NCI-H146 treated with DMSO at 0.1 percent for 48 hours (cell line): ENCODE data around the gene SH2D6.
"Not testable (repeated sequence)": the region's sequence is repeated elsewhere in the genome, so short reads cannot be mapped to it uniquely, and the experiment has no call there.

ENCODE experiments used
- DNase-seq: peaks from one replicate; lab custom pipeline; 2025; ENCODE audit not compliant: unreplicated experiment; lab: John Stamatoyannopoulos, UW

SH2D6 gene

GRCh38 chr2:85418132-85419008 lies at the start of gene SH2D6:
Gene SH2D6 (plus strand): TSS chr2:85418714. CDS start chr2:85429466, 10,752 bp downstream.
- peak; percentile 80 for DNase-seq

- no peak for DNase-seq
Observed at GRCh38 chr2:85368921-85369320, 49.6 kb upstream of the SH2D6 start.

GRCh38 chr2:85369500-85369899 lies 49.0 kb upstream of the SH2D6 start:
- DNase-seq = no peak

GRCh38 chr2:85371045-85371444 lies 47.5 kb upstream of the SH2D6 start:
- DNase-seq = no peak

- no peak for DNase-seq
Observed at GRCh38 chr2:85376291-85377065, 42.0 kb upstream of the SH2D6 start.

GRCh38 chr2:85377083-85377482 lies 41.4 kb upstream of the SH2D6 start:
- DNase-seq = no peak

- DNase-seq = no peak
Observed at GRCh38 chr2:85378257-85378656, 40.3 kb upstream of the SH2D6 start.

- DNase-seq = no peak
Observed at GRCh38 chr2:85380048-85380447, 38.5 kb upstream of the SH2D6 start.

GRCh38 chr2:85383151-85383550 lies 35.4 kb upstream of the SH2D6 start:
- DNase-seq = not testable (repeated sequence)

GRCh38 chr2:85383850-85384249 lies 34.7 kb upstream of the SH2D6 start:
- DNase-seq = no peak

GRCh38 chr2:85385746-85386145 lies 32.8 kb upstream of the SH2D6 start:
- DNase-seq = no peak

- DNase-seq = no peak
Observed at GRCh38 chr2:85387754-85388153, 30.8 kb upstream of the SH2D6 start.

- no peak for DNase-seq
Observed at GRCh38 chr2:85388878-85389538, 29.5 kb upstream of the SH2D6 start.

GRCh38 chr2:85390941-85391669 lies 27.4 kb upstream of the SH2D6 start:
- DNase-seq = no peak

GRCh38 chr2:85393836-85394235 lies 24.7 kb upstream of the SH2D6 start:
- no peak for DNase-seq

- DNase-seq = no peak
Observed at GRCh38 chr2:85394261-85394681, 24.2 kb upstream of the SH2D6 start.

- no peak for DNase-seq
Observed at GRCh38 chr2:85394976-85395375, 23.5 kb upstream of the SH2D6 start.

GRCh38 chr2:85395912-85396475 lies 22.5 kb upstream of the SH2D6 start:
- DNase-seq = no peak

- DNase-seq = no peak
Observed at GRCh38 chr2:85396531-85397470, 21.7 kb upstream of the SH2D6 start.
